Inflammatory macrophage treated with lipopolysaccharide for 4 hours (primary cell): Measurements from ENCODE around the gene MYCL.
"Not testable (repeated sequence)": the region's sequence is repeated elsewhere in the genome, so short reads cannot be mapped to it uniquely, and the experiment has no call there.

Experiments used
- DNase-seq: peaks from one replicate; pipeline ENCODE4 v3.0.0-alpha.2; 2020

MYCL gene

GRCh38 chr1:39915499-39916129 lies 13.9 kb upstream of the MYCL start:
- DNase-seq, result no peak

- DNase-seq, result not testable (repeated sequence)
Measured at GRCh38 chr1:39913136-39913535, 11.4 kb upstream of the MYCL start.

- no peak for DNase-seq
Measured at GRCh38 chr1:39910263-39910662, 8.5 kb upstream of the MYCL start.

DNA sequence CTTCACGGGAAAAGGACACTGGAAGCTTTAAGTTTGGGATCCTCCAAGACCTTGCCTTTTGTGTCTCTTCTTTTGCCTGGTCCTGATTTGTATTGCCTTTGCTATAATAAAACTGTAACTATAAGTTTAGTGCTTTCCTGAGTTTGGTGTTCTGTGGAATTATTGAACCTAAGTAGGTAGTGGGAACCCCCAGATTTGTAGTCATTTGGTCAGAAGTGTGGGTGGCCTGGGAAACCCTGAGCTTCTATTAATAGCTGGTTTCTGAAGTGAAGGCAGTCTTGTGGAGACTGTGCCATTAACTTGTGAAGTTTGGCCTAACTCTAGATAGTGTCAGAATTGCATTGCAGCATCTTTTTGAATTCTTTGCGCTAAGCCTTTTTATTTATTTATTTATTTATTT lies 6.8 kb upstream of the MYCL start:
- DNase-seq, result no peak

DNA sequence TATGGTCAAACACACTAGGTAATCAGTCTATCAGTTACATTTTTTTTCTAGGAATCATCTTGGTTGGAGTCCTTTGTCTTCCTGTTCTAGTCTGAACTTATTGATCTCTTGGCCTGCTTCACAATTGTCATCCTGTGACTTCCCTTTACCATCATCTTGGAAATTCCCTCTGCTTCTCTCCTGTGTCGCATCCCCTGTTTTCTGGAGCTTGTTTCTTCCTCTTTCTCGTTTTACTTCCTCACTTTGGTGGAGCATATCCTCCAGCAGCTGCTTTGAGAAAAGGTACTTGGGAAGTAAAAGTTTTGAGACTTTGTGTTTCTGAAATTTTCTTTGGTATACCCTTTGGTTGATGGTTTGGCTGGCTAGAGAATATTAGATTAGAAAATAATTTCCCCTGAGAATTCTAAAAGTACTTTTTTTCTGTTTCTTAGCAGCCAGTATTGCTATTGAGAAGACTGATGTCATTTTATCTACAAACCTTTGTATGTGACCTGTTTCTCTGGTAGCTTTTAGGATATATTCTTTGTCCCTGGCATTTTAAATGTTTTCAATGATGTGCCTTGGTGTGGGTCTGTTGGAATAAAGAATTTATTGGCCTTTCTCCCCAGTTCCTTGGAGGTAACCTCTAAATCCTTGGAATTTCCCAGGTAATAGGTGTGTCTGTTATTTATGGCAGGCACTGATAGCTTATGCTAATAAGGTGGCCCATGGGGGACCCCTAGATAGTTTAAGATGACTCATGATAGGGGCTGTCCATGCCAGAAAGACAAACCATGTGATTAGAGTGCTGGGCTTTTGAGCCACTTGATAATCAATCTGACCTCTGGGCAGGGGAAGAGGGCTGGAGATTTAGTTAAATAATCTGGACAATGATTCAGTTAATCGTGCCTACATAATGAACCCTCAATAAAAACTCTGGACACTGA lies 6.1 kb upstream of the MYCL start:
- DNase-seq, result peak; percentile 90

DNA sequence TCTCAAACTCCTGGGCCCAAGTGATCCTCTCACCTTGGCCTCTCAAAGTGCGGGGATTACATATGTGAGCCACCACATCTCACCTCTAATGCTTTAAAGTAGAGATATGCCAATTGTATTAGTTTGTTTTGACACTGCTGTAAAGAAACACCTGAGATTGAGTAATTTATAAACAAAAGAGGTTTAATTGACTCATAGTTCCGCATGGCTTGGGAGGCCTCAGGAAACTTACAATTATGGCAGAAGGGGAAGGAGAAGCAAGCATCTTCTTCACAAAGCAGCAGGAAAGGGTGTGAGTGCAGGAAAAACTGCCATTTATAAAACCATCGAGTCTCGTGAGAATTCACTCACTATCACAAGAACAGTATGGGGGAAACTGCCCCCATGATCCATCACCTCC lies 3.5 kb upstream of the MYCL start:
- DNase-seq, result no peak

DNA sequence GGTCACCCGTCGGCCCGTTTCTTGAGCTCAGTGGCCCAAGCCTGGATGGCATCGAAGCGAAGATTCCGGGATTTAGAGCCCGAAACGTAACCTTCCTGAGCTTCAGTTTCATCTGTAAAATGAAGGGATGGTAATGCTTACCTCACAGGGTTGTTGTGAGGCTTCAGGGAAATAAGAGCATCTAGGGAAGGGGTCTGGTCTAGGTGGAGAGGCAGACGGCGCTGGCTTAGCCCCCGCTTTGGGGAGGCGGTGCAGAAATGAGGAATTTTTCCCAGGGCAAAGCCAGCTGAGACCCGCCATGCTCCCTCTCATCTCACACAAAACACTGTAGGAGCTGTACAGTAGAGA lies 717 bp upstream of the MYCL start:
- DNase-seq, result no peak

DNA sequence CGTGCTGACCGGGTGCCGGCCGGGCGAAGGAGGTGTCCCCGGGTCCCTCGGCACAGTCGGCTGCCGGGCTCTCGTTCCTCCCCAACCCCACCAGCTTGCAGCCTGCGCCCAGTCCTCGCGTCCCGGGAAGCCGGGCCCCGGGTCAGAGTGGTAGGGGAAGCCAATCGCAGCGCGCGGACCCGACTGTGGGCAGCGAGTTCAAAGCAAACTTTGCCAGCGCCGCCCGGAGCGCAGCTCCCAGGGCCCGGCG lies 328 bp downstream of the MYCL start:
- DNase-seq, result peak; percentile 44

- peak; percentile 42 for DNase-seq
Measured at GRCh38 chr1:39900662-39901463, 854 bp downstream of the MYCL start.

DNA sequence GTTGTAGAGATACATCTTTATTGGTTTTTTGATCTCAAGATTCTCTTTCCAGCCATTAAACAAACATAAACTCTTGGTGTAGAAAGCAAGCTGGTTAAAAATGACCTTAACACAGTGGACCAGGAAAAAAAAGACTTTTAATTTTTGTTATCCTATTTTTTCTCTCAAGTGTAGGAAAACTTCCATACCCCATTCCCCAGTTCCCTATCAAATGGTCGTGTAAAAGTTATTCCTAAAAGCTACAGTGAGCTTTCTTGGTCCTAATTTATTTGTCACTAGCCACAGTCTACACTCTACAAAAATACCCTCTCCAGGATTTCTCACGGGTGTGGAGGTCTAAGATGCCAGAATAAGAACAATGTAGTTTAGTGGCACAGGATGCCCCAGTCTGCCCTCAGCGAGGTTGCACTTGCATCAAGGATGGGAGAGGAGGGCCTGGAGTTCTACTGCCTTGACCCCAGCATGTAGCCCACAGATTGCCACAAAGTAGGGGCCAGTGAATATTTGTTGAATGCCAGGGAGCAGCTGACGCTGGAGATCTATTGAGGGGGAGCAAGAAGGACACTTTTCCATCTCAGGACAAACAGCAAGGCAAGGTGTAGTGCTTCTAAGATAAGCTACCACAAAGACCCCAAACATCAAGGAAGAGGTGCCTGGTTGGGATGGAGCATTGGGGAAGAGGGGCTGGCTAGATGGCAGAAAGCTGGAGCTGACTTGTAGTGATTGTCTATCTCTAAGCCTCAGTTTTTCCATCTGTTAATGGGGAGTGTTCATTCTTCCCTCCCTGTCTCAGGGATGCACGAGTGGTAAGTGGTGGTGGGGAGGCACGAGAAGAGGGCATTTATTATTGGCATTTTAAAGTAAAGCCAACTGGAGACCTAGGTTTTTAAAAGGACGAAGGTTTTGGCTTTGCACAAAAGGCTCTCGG lies 1.8 kb downstream of the MYCL start:
- DNase-seq, result no peak

- DNase-seq, result peak; percentile 46
Measured at GRCh38 chr1:39898648-39899603, 2.8 kb downstream of the MYCL start.

- no peak for DNase-seq
Measured at GRCh38 chr1:39898191-39898590, 3.5 kb downstream of the MYCL start.

DNA sequence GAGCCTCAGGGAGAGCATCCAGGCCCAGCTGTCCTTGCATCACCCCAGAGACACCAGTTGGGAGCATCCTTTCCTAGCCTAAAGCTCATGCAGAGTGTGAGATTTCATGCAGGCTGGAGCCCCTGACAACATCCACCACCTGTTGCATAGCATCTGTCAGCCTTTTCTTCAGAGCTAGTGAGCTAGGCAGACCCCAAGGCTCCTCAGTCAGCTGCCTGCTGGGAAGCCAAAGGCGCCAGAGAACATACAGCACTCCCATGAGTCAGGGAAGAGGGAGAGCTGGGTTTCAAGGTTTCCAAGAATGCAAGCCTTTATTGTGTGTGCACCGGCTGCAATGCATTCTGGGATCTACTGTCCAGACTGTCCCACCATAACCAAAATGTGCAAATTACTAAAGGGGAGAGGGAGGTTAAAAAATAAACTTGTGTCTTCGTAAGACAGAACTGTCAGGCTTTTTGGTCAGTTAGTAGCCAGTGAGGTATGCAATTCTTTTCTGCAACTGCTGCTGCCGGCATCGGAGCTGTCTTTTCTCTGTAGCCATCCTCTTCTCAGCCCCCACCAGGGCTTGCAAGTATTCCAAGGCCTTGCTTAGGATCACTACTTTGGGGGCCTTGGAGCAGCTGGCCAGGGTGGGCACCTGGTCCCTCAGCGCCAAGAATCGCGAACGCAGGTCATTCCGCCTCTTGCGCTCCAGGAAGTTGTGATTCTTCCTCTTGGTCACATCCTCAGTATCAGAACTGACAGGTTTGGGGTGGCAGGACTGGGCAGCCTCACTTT lies 4.6 kb downstream of the MYCL start:
- no peak for DNase-seq

DNA sequence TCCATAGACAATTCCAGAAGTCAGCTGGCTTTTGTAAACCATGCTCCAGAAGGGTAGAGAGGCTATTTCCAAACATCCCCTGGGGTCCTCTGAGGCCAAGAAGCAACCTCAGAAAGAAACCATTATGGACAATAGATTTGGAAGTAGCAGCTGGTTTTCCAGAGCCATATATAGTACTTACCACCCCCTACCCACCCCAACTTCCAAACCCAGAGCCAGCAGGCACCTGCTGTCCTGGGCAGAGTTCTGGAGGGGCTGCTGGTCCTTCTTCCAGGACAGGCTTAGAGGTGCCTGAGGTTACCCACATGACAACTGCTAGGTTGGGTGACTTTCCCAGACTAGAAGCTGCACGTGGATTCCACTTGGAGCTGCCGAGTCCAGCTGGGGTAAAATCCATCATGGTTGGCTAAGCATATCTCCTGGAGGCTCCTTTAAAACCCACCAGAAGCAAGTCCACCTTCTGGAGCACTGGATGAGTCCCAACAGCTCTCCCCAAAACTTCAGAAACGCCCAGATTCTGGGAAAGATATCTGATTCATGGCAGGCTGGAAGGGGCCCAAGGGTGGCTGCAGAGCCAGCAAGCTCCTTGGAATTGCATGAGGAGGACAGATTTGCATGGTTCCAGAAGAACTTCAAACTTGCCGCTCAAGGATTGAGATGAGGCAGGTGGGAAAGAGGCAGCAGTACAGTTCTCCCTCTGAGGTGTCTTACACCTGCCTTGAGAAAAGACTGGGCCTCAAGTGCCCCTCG lies 5.8 kb downstream of the MYCL start:
- DNase-seq, result no peak

DNA sequence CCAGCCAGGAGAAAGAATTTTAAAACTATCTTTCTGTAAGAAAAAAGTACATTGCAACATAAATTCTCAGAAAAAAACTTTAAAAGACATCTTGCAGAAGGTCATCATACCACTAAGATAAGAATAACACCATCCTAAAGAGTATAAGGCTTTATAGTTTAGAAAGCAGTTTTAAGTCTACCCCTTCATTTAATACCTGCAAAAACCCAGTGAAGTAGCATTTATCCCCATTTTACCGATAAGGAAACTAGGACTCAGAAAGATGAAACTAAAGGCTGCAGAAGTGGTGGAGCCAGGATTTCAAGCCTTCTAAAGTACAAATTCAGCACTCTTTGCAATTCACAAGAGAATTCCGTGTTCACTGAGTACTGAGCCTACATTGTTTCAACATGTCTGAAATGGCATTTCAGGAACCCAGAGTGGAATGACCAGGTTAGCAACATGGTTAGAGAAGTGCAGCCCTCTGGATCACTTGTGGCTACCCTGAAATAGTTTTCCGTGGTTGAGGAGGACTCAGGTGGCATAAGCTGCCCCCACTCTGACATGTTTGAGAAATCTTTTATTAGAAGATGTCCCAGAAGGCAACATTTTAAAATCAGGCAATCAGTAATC lies 6.7 kb downstream of the MYCL start:
- DNase-seq, result no peak

GRCh38 chr1:39892601-39893595 lies 8.8 kb downstream of the MYCL start:
- peak; percentile 75 for DNase-seq

GRCh38 chr1:39890880-39891279 lies 10.8 kb downstream of the MYCL start:
- DNase-seq, result no peak

GRCh38 chr1:39890273-39890672 lies 11.4 kb downstream of the MYCL start:
- peak; percentile 91 for DNase-seq
